NCI-H2107 treated with DMSO at 0.1 percent for 48 hours (cell line): ENCODE measurements around the gene LOXL1.

ENCODE experiments used
- DNase-seq: peaks from one replicate; lab custom pipeline; 2025; ENCODE audit not compliant: unreplicated experiment; lab: John Stamatoyannopoulos, UW

LOXL1 gene

DNA sequence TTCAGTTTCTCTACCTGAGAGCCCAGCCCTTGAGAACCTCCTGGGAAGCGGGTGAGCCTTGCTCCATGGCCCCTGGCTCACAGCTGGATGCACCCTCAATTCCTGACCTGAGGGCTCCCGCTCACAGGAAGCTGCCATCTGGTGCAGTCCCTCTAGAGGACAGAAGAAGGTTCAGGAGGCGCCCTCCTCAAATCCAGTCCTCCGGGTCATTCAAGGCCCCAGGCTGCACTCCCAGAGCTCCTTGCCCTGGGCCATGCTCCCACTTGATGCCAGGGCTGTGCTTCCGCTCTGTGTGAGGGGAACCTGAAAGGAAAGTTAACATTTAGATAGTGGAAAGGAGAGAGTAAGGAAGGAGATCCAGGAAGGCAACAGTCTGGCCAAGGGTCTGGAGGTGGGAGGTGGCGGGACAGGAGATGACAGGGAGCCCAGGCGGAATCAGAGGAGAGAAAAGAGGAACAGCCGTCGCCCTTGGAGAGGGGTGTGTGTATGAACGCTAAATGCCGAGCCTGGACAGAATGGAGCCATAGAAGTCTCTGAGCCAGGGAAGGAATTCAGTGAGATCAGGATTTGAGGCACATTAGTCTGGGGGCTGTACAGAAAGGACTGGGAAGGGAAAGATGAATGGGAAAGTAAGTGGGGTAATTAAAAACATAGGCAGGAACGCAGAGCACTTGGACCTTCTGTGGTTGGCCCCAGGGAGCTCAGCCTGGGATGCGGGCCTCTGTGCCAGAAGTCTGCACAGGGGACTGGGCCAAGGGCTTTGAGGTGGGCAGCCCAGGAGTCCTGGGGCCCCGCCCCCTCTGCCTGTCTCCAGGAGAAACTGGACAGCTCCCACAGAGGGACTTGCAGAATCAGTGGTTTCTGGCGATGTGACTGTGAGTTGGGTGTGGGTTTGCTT, 26.8 kb upstream of the LOXL1 start:
- no peak for DNase-seq

DNA sequence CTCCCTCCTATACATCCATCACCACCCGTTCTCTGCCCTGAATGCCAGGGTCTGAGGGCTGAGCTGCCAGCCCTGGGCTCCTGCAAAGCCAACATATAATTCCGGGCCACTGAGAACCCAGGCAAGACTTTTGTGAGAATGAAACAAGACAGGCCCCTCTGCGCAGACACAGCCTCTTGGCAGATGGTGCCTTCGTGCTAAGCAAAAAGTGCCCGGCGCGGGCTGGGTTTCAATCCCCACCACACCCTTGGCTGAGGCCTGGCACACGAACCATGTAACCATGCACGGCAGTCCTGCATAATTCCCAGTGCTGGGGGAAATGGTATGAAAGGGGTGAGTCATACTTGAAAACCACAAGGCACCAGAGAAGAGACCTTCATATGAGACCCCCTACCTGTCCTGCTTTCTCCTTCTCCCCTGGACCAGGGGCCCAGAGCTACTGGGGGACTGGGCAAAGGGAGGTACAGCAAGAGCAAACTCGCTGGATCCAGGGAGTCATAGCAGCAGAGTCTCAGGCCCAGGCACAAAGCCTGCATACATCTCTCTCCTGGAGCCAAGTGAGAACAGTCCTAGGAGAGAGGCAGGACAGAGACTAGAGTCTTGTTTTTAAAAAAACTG, 26.1 kb upstream of the LOXL1 start:
- DNase-seq: no peak

DNA sequence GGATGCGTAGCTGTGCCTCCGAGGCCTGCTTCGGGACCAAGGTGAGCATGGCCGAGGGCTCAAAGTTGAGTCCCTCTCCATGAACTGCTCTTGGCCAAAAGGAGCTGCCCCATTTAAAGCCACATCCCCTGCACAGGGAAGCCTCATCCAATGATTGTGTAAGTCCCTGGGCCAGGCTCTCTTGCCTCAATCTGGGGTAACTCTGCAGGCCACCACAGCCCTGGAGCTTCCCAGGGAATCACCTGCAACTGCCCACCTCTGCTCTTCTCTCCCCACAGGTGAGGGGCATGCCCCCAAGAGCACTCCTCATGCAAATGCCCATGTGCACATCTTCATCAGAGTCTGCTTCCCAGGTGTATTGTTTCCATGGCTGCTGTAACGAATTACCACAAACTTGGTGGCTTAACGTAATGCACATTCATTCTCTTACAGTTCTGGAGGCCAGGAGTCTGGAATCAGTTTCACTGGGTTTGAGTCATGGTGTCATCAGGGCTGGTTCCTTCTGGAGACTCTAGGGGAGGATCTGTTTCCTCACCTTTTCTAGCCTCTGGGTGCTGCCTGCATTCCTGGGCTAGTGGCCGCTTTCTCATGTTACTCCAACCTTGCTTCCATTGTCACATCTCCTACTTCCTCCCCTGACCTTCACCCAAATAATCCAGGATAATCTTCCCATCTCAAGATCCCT, 25.0 kb upstream of the LOXL1 start:
- DNase-seq: no peak

DNA sequence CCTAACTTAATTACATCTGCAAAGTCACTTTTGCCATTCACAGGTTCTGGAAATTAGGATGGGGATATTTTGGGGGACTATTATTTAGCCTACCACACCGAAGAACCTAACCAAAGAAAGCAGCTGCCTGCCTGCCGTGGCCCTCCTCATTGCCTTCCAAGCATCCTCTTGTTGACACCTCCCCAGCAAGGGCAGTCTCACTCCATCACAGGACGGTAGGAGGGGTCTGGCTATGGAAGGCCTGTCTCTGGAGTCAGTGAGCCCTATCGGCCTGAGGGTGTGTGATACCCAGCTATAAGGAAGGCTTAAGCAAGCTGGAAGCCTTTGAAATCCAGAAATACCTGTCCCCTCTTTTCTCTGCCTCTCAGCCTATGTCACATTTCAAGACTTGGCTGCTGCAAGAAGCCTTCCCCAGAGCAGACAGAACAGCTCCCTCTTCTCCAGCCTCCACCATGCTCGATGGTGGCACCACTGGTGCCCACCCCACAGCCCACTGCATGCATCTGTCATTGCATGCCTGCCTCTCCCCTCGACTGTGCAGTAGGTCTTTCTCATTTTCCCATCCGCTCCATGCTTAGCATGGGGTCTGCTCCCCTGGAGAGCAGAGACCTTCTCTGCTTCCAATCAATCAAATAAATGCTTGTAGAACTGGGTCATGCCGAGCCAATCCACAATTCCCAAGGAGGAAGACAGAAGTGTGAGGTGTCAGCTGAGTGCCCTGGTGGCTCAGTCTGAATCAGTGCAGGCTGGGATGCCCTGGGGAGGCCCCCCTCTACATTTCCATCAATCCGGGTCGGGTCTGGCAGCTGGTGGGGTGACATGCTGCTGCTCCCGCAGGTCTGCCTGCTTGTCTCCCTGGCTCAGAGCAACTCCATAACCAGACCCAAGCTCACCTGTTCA, 23.9 kb upstream of the LOXL1 start:
- DNase-seq: no peak

DNA sequence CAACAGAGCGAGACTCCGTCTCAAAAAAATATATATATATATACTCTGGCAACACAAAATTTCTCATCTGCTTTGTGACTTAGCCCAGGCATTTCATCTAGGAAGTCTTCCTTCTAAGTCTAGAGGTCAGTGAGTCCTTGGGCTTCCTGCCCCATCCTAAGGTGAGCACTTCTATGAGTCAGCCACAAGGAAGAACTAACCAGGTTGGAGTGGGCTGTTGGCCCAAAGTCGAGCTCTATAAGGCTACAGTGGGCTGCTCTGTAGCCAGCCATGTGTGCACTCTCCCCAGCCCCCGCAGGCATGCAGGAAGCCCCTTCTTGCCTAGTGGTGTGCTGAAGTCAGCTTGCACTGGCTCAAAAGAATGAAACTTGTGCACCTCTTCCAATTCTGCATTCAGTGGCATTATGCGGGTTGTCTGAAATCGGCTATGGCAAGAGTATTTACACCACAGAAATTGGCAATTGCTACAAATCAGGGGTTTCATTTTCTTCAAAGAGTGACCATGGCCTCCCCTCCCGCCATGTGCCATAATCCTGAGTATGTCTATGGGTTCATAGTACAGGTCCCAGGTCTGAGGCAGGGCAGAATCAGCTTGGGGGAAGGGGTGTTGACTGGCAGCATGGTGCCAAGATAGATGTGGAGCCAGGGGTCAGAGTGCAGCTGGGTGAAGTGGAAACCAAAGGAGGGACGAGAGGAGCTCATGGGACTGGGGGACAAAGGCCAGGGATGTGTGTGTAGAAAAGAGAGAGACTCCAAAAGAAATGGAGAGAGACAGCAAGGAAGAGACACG, 22.0 kb upstream of the LOXL1 start:
- DNase-seq: no peak

DNA sequence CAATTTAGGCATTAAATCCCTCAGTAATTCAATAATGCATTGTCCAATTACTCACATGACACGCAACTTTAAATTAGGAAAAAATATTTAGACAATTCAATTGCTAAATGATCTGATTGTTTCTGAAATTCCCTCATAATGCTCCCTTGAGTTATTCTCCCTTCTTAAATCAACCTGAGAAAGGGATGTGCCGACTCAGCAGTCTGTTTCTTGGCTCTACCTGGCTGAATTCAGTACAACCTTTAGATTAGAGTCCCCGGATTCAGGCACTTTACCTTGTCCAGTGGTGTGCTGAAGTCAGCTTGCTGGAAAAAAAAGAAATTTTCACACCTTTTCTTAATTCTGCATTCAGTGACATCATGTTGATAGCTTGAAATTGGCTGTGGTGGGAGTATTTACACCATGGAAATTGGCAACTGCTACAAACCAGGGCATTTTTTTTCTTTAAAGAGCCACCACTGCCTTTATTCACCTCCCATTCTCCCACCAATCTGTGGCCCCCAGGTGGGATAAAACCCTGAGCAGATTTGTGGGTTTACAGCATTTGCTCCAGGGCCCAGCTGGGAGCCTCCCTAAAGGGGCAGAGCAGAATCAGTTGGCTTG, 20.9 kb upstream of the LOXL1 start:
- no peak for DNase-seq

DNA sequence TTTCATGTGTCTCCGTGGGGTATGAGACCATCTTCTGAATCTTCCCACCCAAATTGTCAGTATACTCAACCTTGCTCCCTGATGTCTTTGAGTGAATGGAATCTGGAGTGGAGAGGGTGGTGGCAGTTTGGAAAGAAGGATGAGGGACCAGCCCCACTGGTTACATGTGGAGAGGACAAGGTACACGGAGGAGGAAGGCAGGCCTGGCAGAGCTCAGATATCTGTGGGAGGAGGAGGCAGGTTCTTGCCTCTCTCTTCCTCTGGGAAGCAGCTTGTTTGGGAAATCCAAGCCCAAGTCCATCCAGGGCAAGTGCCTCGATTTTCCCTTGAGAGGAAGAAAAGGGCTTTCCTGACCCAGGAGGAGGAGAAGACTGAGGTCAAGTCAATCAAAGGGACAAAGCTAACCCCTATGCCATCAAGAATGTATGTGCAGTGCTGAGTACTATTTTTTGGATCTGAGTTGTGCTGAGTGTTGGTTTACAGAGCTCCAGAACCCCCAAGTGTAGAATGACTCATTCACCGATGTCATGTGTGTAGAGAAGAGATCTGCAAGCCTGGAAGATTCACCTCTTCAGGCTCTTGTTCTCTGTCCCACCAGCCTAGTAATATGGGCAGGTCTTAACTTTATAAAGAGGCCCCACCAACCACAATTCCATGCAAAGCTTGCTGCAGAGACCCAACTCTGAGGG, 19.8 kb upstream of the LOXL1 start:
- DNase-seq: no peak

DNA sequence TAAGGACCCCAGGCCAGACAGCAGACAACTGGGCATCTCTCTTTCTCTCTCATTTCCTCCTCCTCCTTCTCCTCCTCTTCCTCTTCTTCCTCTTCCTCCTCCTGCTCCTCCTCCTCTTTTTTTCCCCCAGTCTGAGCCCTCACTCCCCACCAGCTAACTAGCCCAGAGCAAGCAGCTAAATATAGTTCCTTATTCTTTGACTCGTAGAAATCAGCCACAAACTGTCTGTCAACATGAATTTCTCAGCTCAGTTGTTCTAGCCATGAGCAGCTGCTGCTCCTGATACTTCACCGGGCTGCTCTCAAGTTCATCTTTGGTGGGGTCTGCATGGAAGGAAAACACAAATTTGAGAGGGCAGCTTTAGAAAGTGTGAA, 19.2 kb upstream of the LOXL1 start:
- DNase-seq: no peak

DNA sequence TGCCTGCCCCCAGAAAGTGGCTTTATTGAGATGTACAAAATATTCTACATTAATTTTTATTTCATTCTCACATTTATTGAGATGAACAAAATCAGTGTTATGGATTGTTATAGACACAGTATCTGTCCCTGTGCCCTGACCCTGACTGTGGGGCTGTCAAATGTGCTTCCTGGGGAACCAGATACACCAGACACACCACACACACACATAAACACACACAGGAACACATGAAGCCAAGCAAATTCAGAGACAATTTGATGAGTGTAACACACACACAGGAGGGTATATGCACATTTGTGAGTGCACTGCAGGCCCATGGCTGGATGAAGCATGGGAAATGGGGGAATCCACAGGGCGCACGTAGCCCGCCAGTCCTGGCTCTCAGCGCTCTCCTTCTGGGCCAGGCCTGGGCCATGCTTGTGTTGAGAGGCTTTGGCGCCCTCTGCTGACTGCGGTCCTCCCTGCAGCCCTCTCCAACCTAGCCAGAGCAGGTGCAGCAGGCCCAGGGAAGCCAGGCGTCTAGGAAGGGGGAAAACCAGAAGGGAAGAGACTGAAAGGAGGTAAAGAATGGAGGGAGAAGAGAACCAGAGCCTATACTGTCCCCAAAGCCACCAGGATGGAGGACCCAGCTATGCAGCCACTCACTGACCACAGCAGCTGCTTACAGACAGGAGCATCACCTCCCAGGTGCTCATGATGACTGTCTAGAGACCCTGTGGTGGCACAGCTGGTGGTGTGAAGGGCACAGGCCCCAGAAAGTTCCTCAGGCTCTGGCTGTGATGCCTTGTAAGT, 18.0 kb upstream of the LOXL1 start:
- DNase-seq: peak; percentile 29

DNA sequence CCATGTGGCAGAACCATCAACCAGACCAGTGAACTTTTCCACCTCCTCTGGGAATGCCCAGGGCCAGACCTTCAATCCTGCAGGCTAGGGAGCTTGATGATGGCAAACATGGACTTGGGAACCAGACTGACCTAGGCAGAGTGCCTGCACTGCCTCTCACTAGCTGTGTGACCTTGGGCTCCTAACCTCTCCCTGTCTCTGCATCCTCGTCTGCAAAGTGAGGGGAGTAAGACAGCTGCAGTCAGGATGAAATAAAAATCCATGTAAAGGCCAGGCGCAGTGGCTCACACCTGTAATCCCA, 17.5 kb upstream of the LOXL1 start:
- DNase-seq: no peak

DNA sequence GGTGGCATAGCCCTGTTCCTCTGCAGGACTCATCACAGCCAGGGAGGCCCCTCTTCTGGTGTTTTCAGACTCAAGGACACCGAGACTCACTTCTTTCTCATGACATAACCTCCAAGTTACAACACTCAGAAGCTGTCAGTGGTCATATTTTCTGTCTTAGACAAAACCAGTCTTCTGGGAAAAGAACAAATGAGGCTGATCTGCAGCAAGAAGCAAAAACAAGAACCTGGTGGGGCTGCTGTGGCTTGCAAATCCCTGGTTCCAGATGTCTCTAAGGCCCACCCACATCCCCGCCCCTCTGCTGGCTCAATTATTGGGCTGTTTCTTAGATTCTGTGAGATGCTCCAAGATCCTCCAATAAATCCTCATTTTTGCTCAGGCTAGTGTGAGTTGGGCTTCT, 16.6 kb upstream of the LOXL1 start:
- DNase-seq: no peak

DNA sequence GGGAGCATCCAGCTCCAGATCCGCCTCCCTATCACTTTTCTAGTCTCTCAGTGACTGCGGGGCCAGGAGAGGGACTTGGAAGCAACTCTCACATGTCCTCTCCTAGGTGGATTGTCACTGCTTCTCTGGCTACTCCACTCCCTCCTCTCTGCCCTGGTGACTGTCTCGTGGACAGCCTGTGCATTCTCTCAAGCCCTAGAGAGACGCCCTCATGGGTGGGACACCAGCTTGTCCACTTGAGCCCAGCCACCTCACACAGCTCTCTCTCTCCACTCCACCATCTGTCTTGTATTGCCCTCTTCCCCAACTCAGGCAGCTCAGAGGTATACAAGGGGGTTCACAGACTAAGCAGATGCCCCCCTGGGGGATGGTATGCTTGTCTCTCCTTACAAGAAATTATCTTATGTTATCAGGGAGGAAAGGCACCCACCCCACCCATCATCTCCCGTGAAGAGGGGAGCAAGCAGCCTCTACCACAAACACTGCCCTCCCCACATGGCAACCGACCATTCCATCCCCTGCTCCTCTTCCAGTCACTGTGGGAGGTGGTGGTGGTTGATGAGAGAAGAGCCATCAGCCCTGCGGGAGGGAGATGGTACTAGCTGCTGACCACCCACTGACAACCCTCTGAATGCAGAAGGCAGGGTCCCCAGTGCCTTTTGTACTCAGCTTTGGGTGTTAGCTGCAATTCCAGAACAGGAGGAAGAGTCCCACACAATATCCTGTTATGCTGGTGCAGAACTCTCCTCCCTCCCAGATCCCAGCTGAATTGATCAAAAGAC, 15.5 kb upstream of the LOXL1 start:
- DNase-seq: no peak

DNA sequence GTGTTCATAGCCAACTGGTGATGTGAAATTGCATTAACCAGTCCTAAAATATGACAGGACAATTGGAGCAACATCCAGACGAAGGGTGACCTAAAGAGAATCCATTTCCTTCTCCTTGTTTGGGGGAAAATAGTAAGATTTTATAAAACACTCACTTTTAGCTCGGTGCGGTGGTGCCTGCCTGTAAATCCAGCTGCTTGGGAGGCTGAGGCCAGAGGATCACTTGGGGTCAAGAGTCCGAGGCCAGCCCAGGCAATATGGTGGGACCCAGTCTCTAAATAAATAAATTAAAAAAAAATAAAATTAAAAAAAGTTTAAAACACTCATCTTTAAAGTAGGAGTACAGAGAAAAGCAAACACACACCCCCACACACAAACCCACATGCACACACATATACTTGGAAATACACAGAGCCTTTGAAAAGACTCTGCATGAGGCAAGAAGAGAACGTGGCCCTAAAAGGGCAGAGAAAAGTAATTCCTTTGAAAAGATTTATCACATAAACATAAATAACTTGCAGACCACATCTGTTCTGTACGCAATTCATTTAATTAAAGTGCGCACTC, 14.1 kb upstream of the LOXL1 start:
- DNase-seq: no peak

DNA sequence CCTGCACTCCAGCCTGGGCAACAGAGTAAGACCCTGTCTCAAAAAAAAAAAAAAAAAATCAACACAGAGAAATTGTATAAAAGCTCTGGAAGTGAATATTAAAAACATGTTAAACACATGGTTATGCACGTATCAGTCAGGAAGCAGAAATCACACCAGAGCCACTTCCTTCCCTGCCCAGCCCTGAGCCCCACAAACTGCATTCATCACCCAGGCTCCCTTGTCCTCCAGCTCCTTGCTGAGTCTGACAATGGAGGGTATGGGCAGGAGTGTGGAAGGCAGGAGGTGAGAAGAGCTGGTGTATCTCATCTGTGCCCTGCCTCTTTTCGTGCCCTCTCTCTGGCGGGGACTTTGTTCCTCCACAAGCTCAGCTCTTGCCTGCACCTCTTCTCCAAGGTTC, 12.1 kb upstream of the LOXL1 start:
- no peak for DNase-seq

DNA sequence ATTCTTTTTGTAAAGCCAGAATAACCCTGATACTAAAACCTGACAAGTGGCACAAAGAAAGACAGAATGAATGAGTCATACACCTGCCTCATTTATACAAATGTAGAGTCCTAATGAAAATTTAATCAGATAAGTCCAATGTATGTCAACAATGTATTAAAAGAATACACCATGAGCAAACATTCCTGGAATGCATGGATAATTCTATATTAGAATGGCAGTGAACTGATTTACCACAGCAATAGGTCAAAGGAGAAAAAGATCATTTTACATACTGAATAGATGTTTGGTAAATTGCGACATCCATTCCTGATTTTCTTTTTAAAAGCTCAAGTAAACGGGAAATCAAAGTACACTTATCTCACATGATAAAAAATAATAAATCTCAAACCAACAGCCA, 11.2 kb upstream of the LOXL1 start:
- no peak for DNase-seq

DNA sequence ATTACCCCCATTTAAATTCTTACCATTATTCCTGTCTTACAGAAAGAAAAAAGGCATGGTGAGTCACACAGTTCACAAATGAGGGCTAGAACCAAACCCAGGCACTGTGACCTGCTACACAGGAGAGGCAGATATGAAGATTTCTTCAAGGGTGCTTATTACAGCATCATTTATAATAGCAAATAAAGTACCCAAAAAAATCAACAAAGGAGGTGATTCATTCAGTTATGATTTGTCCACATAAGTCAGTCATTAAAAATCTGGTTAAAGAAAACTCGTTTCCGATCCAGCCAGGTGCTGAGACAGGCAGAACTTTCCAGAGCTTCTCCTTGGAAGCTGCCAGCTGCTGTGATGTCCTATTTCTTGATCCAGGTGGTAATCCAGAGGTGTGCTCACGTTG, 7.5 kb upstream of the LOXL1 start:
- DNase-seq: no peak

DNA sequence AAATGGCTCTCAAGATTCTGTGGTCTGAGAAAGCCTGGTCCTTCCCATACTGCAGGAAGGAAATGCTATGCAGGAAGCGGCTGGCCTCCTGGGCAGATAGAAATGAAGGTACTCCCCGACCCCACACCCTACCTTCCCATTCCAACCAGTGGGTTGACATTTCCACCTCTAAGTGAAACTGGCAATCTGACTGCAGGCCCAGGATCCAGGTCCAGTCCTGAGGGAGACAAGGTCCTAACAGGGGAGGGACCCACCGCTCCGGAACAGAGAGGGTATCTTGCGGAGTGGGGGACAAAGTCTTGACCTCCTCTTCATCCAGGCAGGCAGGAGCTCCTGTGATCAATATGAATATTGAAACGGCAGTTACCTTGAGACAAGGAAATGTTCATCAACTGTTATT, 6.6 kb upstream of the LOXL1 start:
- DNase-seq: no peak
